GM21576 (cell line): Measurements from ENCODE around the gene SLC47A1.
"Not testable (repeated sequence)": the region's sequence is repeated elsewhere in the genome, so short reads cannot be mapped to it uniquely, and the experiment has no call there.

Source experiments
- ATAC-seq: cut with Tn5 transposase; IDR thresholded peaks from one replicate; pipeline ENCODE4 v1.9.1; 2021; ENCODE audit warnings: mild to moderate bottlenecking, moderate library complexity; ENCODE audit not compliant: unreplicated experiment

Gene SLC47A1

GRCh38 chr17:19551591-19552148 is 18.0 kb downstream of the SLC47A1 start:
- ATAC-seq, result no peak

DNA sequence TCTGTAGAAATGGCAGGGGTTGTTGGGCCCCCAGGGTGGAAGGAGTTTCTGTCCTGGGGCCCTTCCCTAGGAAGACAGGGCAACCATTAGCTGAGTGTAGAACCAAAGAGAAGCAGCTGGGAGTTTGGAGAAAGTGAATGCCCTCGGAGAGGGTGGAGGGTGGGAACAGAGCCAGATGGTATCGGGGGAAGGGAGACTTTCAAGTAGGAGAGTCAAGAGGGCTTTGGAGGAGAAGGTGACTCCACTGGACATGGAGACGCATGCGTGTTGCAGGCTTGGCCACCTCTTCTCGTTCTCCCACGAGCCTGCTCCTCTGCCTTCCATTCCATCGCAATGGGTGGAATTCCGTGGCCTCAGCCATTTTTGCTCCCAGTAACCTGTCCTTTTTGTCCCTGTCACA is 19.4 kb downstream of the SLC47A1 start:
- no peak for ATAC-seq

DNA sequence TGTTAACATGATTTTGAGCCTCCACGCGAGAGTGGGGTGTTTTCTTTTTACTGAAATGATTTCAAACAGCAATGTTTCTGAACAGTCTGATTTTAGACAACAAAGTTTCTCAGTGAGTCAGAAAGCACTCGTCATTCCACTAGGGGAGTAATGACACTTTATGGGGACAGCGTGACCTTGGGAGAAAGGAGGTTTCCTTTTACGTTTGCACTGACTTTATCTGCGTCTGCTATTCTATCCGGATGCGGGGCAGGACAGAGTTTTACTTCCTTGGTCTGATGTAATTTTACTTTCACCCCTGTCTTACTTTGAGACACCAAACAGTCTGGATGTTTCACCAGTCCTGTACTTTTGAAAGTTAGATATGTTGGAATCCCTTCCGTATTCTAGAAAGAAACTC is 20.7 kb downstream of the SLC47A1 start:
- no peak for ATAC-seq

GRCh38 chr17:19555746-19556145 is 22.1 kb downstream of the SLC47A1 start:
- ATAC-seq, result no peak

DNA sequence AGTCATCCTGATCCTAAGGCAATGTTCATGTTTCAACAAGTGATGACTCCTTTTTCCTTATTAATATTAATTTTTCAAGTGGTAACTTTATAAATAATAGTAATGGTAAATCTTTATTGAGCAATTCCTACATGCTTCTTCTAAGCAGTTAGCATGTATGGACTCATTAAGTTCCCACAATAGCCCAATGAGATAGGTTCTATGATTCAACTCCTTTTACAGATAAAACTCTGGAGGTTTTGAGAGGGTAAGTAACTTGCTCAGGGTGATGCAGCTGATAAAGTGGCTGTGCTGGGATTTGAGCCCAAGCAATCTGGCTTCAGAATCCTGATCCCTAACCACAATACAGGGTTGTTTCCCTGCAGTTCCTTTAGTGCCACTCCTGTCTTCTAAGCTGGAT is 25.3 kb downstream of the SLC47A1 start:
- no peak for ATAC-seq

DNA sequence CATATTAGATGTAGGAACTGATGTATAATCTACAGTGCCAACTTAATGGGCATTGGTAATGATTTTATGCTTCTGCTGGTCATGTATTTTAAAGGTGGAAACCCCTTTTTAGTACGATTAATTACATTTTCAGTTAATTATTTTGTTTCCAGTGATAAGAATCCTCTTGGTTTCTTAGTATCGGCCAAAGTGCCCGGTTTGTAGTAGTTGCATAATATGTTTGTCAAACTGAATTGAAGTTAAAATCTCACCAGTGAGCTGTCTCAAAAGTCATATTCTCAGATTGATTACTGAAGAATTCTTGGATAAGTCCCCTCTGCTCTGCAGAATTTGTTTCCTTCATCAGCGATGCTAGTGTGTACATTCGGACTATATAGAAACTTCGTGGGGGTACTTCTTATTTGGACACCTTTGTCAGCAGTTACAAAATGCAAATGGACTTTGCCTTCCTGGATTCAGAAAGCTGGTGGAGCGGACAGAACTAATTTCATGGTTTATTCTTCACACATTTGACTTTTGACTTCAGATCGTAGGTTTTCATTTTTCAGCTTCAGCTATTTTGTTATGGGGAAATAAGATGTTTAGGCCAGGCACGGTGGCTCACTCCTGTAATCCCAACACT is 28.2 kb downstream of the SLC47A1 start:
- no peak for ATAC-seq

GRCh38 chr17:19565817-19566575 is 32.3 kb downstream of the SLC47A1 start:
- no peak for ATAC-seq

DNA sequence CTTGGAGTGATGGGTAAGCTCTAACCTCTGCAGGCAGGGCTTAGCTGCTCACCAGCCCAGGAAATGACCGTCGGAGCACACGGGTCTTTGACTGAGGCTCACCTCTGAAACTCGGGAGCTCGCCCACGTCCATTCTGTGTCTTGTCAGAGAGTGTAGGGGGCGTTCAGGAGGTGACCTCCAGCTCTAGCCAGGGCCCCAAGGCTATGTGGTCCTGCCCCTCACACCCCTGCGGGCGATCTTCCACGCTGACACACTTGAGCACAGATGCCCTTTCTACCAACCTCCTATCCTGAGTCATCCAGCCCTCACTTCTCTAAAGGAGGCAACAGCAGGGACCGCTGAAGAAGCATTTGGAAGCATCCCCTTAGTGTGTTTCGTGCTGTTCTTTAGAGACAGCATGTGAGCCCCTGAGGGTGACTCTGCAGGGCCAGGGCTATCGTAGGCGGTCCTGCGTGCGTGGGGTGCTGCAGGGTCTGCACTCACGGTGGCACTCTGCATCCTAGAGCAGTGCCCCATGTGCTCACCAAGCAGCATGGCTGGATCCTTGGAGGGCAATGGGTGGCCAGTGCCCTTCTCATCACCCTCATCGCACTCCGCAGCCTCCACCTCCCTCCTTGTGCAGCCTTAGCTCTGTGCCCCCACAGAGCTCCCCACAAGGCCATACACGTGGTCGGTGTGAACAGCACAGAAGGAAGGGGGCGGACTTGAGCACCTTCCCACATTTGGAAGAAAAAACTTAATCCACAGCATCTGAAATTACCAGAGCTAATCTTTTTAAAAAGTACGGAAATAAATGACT is 33.8 kb downstream of the SLC47A1 start:
- no peak for ATAC-seq

DNA sequence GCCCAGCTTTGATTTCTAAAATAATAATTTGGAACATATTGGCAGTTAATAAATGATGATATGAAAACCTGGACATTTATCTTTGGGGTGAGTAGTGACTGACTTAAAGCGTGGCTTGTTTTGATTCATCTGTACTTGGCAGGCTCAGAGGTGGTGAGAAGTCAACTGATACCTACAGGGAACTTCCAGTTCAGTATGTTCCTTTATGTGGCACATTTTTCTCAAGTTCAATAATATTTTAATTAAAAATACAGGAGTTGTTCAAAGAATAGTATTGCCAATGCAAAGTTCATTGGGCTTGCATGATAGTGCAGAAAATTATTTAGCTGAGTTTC is 34.3 kb downstream of the SLC47A1 start:
- no peak for ATAC-seq

DNA sequence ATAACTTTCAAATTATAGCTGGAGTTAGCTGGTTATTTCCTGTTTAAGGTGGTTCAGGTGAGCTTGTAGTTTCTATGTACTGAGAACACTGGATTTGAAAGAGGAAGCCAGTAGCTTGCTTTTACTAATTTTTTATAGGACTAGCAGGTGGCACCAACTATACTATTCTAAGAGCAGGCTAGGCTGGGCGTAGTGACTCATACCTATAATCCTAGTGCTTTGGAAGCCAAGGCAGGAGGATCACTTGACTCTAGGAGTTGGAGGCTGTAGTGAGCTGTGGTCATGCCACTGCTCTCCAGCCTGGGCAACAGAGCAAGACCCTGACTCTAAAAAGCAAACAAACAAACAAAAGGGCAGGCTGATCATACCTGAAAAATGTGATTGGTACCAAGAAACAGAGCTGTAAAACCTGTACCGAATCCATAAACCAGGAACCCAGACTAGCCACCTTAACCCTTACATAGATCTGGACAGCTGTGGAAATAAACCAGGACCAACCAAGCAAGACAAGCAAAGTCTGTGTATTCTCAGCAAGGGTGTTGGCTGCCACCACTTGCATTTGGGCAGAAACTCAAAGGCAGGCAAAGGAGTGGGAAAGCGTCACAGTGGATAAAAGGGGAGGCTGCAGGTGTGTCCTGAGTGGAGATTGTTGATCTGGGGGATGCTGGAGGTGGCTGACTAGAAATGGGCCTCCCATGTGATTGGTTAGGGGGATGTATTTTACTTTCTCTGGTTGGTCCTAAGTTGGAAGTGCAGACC is 36.3 kb downstream of the SLC47A1 start:
- ATAC-seq, result no peak

GRCh38 chr17:19570544-19571062 is 36.9 kb downstream of the SLC47A1 start:
- no peak for ATAC-seq

GRCh38 chr17:19573075-19573474 is 39.4 kb downstream of the SLC47A1 start:
- no peak for ATAC-seq

GRCh38 chr17:19574956-19575355 is 41.3 kb downstream of the SLC47A1 start:
- ATAC-seq, result no peak

DNA sequence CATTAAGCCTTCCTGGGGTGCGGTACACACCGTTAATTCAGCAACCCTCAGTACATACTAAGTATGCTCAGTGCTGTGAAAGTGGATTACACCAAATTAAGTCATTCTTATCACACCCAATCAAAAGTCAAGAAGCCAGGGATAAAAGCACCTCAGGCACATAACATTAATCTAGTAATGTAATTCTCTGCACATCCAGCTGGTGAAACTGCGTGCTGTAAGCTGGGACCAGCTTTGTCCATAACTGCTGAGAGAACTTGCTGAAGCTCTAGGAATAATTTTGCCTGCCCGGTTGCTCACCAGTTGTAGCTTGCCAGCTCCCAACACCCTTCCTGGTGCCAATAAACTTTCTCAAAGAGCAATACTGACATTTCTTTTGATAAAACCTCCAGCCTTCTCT is 44.9 kb downstream of the SLC47A1 start:
- no peak for ATAC-seq

GRCh38 chr17:19579192-19579761 is 45.6 kb downstream of the SLC47A1 start:
- no peak for ATAC-seq

GRCh38 chr17:19579867-19580565 is 46.4 kb downstream of the SLC47A1 start:
- ATAC-seq, result no peak

GRCh38 chr17:19580566-19580920 is 46.9 kb downstream of the SLC47A1 start:
- ATAC-seq, result not testable (repeated sequence)

GRCh38 chr17:19582152-19582551 is 48.5 kb downstream of the SLC47A1 start:
- ATAC-seq, result not testable (repeated sequence)

DNA sequence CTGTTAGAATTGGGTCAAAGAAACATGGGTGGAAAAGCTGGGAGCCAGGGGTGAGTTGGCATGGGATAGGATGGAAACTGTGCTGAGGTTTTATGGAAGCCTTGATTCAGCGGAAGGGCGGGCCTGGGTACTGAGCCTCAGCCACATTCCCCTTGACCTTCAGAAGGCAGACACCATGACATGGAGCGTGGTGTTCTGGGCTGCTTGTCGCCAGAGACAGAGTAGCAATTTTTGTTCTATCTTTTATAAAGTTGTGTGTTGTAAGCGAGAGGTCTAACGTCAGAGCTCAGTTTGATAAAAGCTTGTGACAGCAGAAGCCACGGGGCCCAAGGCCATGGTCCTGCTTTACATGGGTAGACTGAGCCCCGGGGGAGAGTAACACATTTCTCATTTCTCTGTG is 50.2 kb downstream of the SLC47A1 start:
- ATAC-seq, result no peak

DNA sequence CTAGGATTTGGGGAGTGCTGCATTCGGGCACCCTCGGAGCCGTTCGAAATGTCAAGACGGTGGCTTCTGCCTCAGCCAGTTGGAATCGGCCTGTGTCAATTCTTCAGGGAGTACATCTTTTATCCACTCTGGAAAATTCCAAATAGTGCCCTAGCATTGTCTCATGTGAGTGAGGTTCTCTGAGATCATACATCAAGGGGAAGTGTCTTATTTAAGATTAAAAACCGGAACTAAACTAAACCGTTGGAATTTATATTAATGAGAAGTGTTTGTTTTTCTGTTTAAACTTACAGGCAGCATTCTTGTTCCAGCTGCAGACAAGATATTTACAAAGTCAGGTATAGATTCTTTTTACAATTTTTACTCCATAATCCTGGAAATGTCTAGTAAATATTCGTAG is 56.8 kb downstream of the SLC47A1 start:
- ATAC-seq, result no peak
